HepG2 (cell line): Measurements from ENCODE around the gene GRM4. TPM values are rescaled to one million over a fixed set of nuclear protein-coding genes. Genes with fewer than 3 reads are reported as not detected.

Source experiments
- AGO1 ChIP-seq: fragments of 200-400 bp; formaldehyde crosslinking; IDR thresholded peaks from 2 replicates; pipeline ENCODE4 v1.6.1; 2017; ENCODE audit warnings: mild to moderate bottlenecking, low read depth, low read length, moderate library complexity; ENCODE audit not compliant: poor library complexity, severe bottlenecking
- ATRX ChIP-seq: sonication (generic); formaldehyde crosslinking; IDR thresholded peaks from 2 replicates; pipeline ENCODE4 v1.4.0; 2020; ENCODE audit warnings: missing genetic modification reagents, borderline replicate concordance
- CAMTA2 ChIP-seq: sonication (generic); formaldehyde crosslinking; IDR thresholded peaks from 2 replicates; pipeline ENCODE4 v1.4.0; 2020; ENCODE audit warnings: mild to moderate bottlenecking, missing genetic modification reagents, borderline replicate concordance
- CBFB ChIP-seq: sonication (generic); formaldehyde crosslinking; IDR thresholded peaks from 2 replicates; pipeline ENCODE4 v1.4.0; 2020; ENCODE audit warnings: missing genetic modification reagents
- CCDC6 ChIP-seq: sonication (generic); formaldehyde crosslinking; IDR thresholded peaks from 2 replicates; pipeline ENCODE4 v1.8.1; 2022; ENCODE audit warnings: mild to moderate bottlenecking, missing genetic modification reagents, moderate library complexity
- DNMT3B ChIP-seq: conservative IDR thresholded peaks from 2 replicates; pipeline ENCODE4 v1.6.1; 2016; ENCODE audit warnings: missing biosample characterization, control low read depth
- FIP1L1 ChIP-seq: fragments of 200-400 bp; formaldehyde crosslinking; IDR thresholded peaks from 2 replicates; pipeline ENCODE4 v1.6.1; 2018; ENCODE audit warnings: low read depth, mild to moderate bottlenecking, low read length, moderate library complexity, borderline replicate concordance; ENCODE audit not compliant: insufficient read depth
- GATAD1 ChIP-seq: IDR thresholded peaks from 2 replicates; pipeline ENCODE4 v1.6.1; 2016; ENCODE audit warnings: missing genetic modification reagents, missing compliant biosample characterization
- GFI1 ChIP-seq: sonication (generic); formaldehyde crosslinking; IDR thresholded peaks from 2 replicates; pipeline ENCODE4 v1.5.0; 2020; ENCODE audit warnings: missing genetic modification reagents, mild to moderate bottlenecking, borderline replicate concordance
- HMGA1 ChIP-seq: sonication (generic); formaldehyde crosslinking; conservative IDR thresholded peaks from 2 replicates; pipeline ENCODE4 v1.4.0; 2020; ENCODE audit warnings: missing genetic modification reagents
- HNF4A ChIP-seq: sonication (generic); formaldehyde crosslinking; IDR thresholded peaks from 2 replicates; pipeline ENCODE4 v1.4.0; 2020; ENCODE audit warnings: missing genetic modification reagents
- JUN ChIP-seq: sonication (generic); formaldehyde crosslinking; IDR thresholded peaks from 2 replicates; pipeline ENCODE4 v1.4.0; 2020; ENCODE audit warnings: mild to moderate bottlenecking, missing genetic modification reagents
- MAFF ChIP-seq: IDR thresholded peaks from 2 replicates; pipeline ENCODE4 v1.6.1; 2011; ENCODE audit warnings: low read depth, low read length, improper control_type of control experiment
- MED1 ChIP-seq: sonication (generic); formaldehyde crosslinking; IDR thresholded peaks from 2 replicates; pipeline ENCODE4 v1.4.0; 2020; ENCODE audit warnings: missing genetic modification reagents
- NCOR1 ChIP-seq: fragments of 200-600 bp; sonication (generic); IDR thresholded peaks from 2 replicates; pipeline ENCODE4 v1.7.0; 2017; ENCODE audit warnings: antibody characterized with exemption, low read length, borderline replicate concordance
- NR2F1 ChIP-seq, 2 experiments: fragments of 450-650 bp in 1 of 2; formaldehyde crosslinking in 1 of 2; IDR thresholded peaks; 2 replicates each; pipeline versions ENCODE4 v1.5.0 to v1.6.1; 2016 to 2020; ENCODE audit warnings: mild to moderate bottlenecking in 1 of 2, missing compliant biosample characterization in 1 of 2, missing genetic modification reagents in 1 of 2, moderate library complexity in 1 of 2
- PCBP2 ChIP-seq: fragments of 200-400 bp; formaldehyde crosslinking; optimal IDR thresholded peaks from 2 replicates; pipeline ENCODE3; 2018; ENCODE audit warnings: low read length, low read depth; ENCODE audit not compliant: poor library complexity, severe bottlenecking
- POGK ChIP-seq: sonication (generic); formaldehyde crosslinking; conservative IDR thresholded peaks from 2 replicates; pipeline ENCODE4 v1.8.0; 2022; ENCODE audit warnings: mild to moderate bottlenecking, moderate library complexity, missing genetic modification reagents
- PRPF4 ChIP-seq: fragments of 200-400 bp; formaldehyde crosslinking; IDR thresholded peaks from 2 replicates; pipeline ENCODE4 v1.6.1; 2016; ENCODE audit warnings: low read length, low read depth; ENCODE audit not compliant: poor library complexity, severe bottlenecking
- SIX4 ChIP-seq: sonication (generic); formaldehyde crosslinking; IDR thresholded peaks from 2 replicates; pipeline ENCODE4 v1.4.0; 2020; ENCODE audit warnings: missing genetic modification reagents
- TCF7L2 ChIP-seq: IDR thresholded peaks from 2 replicates; pipeline ENCODE4 v1.6.1; 2011; ENCODE audit warnings: mild to moderate bottlenecking, low read depth, low read length, moderate library complexity
- TGIF2 ChIP-seq: IDR thresholded peaks from 2 replicates; pipeline ENCODE4 v1.6.1; 2016; ENCODE audit warnings: control low read depth, missing compliant biosample characterization
- ZC3H4 ChIP-seq: sonication (generic); formaldehyde crosslinking; IDR thresholded peaks from 2 replicates; pipeline ENCODE4 v1.4.0; 2020; ENCODE audit warnings: missing genetic modification reagents, borderline replicate concordance
- ZIK1 ChIP-seq: sonication (generic); formaldehyde crosslinking; IDR thresholded peaks from 2 replicates; pipeline ENCODE4 v1.5.0; 2020; ENCODE audit warnings: mild to moderate bottlenecking, low read depth, missing genetic modification reagents, borderline replicate concordance
- ZNF775 ChIP-seq: sonication (generic); formaldehyde crosslinking; IDR thresholded peaks from 2 replicates; pipeline ENCODE4 v1.4.0; 2020; ENCODE audit warnings: missing genetic modification reagents, mild to moderate bottlenecking, moderate library complexity, borderline replicate concordance
- polyA plus RNA-seq, 8 experiments: library from polyadenylated mRNA; depleted of rRNA in 3 of 8; stranded (reverse) in 7 of 8; unstranded in 1 of 8; fragments of >200 nt; fragmentation: Illumina TruSeq in 4 of 8; extraction: Trizol in 4 of 8; gene quantifications; 2 replicates each; pipeline versions ENCODE4 v1.2.1 to v1.2.3, GENCODE V29; 2011 to 2016; ENCODE audit warnings: low read depth in 4 of 8, missing spikeins in 1 of 8, mixed read lengths in 1 of 8; ENCODE audit not compliant: insufficient read depth in 1 of 8
- total RNA-seq, 5 experiments: library from RNA; depleted of rRNA; stranded (reverse); fragments of >200 nt; fragmentation: Illumina TruSeq; extraction: Trizol; gene quantifications; 2 replicates each; pipeline ENCODE4 v1.2.3, GENCODE V29; 2016; ENCODE audit warnings: low read depth in 1 of 5
- TF ChIP-seq, protein P1 (sequence below): IDR thresholded peaks from 2 replicates; pipeline ENCODE4 v1.6.1; 2016; ENCODE audit warnings: missing compliant biosample characterization, missing genetic modification reagents, borderline replicate concordance

GRM4 gene
- total and polyA plus RNA-seq, 2 of the 13 experiments (the other 11 are each of a cell fraction or from before 2014, with no cell fraction given): not detected

- TF ChIP-seq ZC3H4 (CRISPR knock-in tag): no peak
- peak; percentile 95 for TF ChIP-seq DNMT3B (CRISPR knock-in tag)
- TF ChIP-seq, protein P1, sequence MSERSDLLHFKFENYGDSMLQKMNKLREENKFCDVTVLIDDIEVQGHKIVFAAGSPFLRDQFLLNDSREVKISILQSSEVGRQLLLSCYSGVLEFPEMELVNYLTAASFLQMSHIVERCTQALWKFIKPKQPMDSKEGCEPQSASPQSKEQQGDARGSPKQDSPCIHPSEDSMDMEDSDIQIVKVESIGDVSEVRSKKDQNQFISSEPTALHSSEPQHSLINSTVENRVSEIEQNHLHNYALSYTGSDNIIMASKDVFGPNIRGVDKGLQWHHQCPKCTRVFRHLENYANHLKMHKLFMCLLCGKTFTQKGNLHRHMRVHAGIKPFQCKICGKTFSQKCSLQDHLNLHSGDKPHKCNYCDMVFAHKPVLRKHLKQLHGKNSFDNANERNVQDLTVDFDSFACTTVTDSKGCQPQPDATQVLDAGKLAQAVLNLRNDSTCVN: peak; percentile 50; the same call in 1 of the 2 replicates
- TF ChIP-seq MAFF: peak; percentile 30; the same call in 1 of the 2 replicates
- no peak for TF ChIP-seq ZIK1 (CRISPR knock-in tag)
- peak; percentile 59; the same call in 1 of the 2 replicates for TF ChIP-seq NCOR1
- no peak for TF ChIP-seq CAMTA2 (CRISPR knock-in tag)
- peak; percentile 46; the same call in 1 of the 2 replicates for TF ChIP-seq POGK
- TF ChIP-seq HMGA1 (CRISPR knock-in tag): no peak
- TF ChIP-seq ZNF775 (CRISPR knock-in tag): no peak
- TF ChIP-seq MED1 (CRISPR knock-in tag): peak; percentile 87
- TF ChIP-seq ATRX: no peak
- peak; percentile 88 for TF ChIP-seq CBFB (CRISPR knock-in tag)
- TF ChIP-seq GATAD1: peak; percentile 64
- TF ChIP-seq NR2F1 (CRISPR knock-in tag; IDR thresholded peaks at IDR 0.05): peak; percentile 81 to 84
- 0 out of 2 replicates have a peak, but pooled peaks have one; percentile 58 for TF ChIP-seq JUN (CRISPR knock-in tag)
- peak; percentile 77 for TF ChIP-seq HNF4A (CRISPR knock-in tag)
- TF ChIP-seq GFI1 (CRISPR knock-in tag): peak; percentile 100
- TF ChIP-seq FIP1L1: no peak
- peak; percentile 93 for TF ChIP-seq SIX4
- no peak for TF ChIP-seq TCF7L2
- TF ChIP-seq TGIF2 (CRISPR knock-in tag): peak; percentile 94
- TF ChIP-seq CCDC6 (CRISPR knock-in tag): 0 out of 2 replicates have a peak, but pooled peaks have one; percentile 56
- no peak for TF ChIP-seq AGO1
- TF ChIP-seq PCBP2: no peak
- TF ChIP-seq PRPF4: no peak
Observed at GRCh38 chr6:33988121-33989015, 157.5 kb downstream of the GRM4 start (continued).
